KOPT-K1 (cell line): Measurements from ENCODE around the gene FOXC2.

Experiments used
- H3K27ac ChIP-seq: fragments of 200-600 bp; sonication (generic); 2 replicates; pipeline ENCODE4 v1.5.1; 2016; ENCODE audit warnings: antibody characterized with exemption, mild to moderate bottlenecking, low read depth, low read length; ENCODE audit not compliant: poor library complexity, severe bottlenecking
- H3K36me3 ChIP-seq: fragments of 200-600 bp; sonication (generic); 2 replicates; pipeline ENCODE4 v1.5.1; 2017; ENCODE audit warnings: antibody characterized with exemption, mild to moderate bottlenecking, low read length, moderate library complexity; ENCODE audit not compliant: insufficient read depth
- H3K9me3 ChIP-seq: fragments of 200-600 bp; sonication (generic); 2 replicates; pipeline ENCODE4 v1.5.1; 2017; ENCODE audit warnings: antibody characterized with exemption, low read length, mild to moderate bottlenecking; ENCODE audit not compliant: insufficient read depth, poor library complexity, severe bottlenecking

The FOXC2 gene

GRCh38 chr16:86566601-86566965 lies at the start of gene FOXC2:
FOXC2 (plus strand) TSS chr16:86566829; CDS start chr16:86567336, 507 bp downstream.
- Histone ChIP-seq H3K36me3 (no peaks in the 10 kb centered on the region), H3K27ac (no peak within 1 kb of the TSS), H3K9me3 (no peaks in the 10 kb centered on the region)

- H3K27ac ChIP-seq = no peak overlapping the region
- no peaks in the 10 kb centered on the region for H3K9me3 ChIP-seq
- H3K36me3 ChIP-seq = no peaks in the 10 kb centered on the region
These were observed 49.6 kb upstream of the FOXC2 start for GRCh38 chr16:86517033-86517432.

GRCh38 chr16:86517652-86518258 lies 48.9 kb upstream of the FOXC2 start:
- no peaks in the 10 kb centered on the region for H3K9me3 ChIP-seq
- no peak overlapping the region for H3K27ac ChIP-seq
- no peaks in the 10 kb centered on the region for H3K36me3 ChIP-seq

GRCh38 chr16:86519007-86519648 lies 47.5 kb upstream of the FOXC2 start:
- Histone ChIP-seq H3K9me3 (no peaks in the 10 kb centered on the region), H3K27ac (no peak overlapping the region), H3K36me3 (no peaks in the 10 kb centered on the region)

- Histone ChIP-seq H3K9me3 (no peaks in the 10 kb centered on the region), H3K36me3 (no peaks in the 10 kb centered on the region), H3K27ac (no peak overlapping the region)
These were observed 46.8 kb upstream of the FOXC2 start for GRCh38 chr16:86519649-86520316.

GRCh38 chr16:86520317-86521210 lies 46.1 kb upstream of the FOXC2 start:
- H3K9me3 ChIP-seq = no peaks in the 10 kb centered on the region
- H3K36me3 ChIP-seq = no peaks in the 10 kb centered on the region
- no peak overlapping the region for H3K27ac ChIP-seq

- no peaks in the 10 kb centered on the region for H3K36me3 ChIP-seq
- H3K27ac ChIP-seq = no peak overlapping the region
- H3K9me3 ChIP-seq = no peaks in the 10 kb centered on the region
These were observed 45.1 kb upstream of the FOXC2 start for GRCh38 chr16:86521236-86522197.

GRCh38 chr16:86522634-86523033 lies 44.0 kb upstream of the FOXC2 start:
- no peaks in the 10 kb centered on the region for H3K36me3 ChIP-seq
- no peaks in the 10 kb centered on the region for H3K9me3 ChIP-seq
- H3K27ac ChIP-seq = no peak overlapping the region

- Histone ChIP-seq H3K27ac (no peak overlapping the region), H3K36me3 (no peaks in the 10 kb centered on the region), H3K9me3 (no peaks in the 10 kb centered on the region)
These were observed 43.4 kb upstream of the FOXC2 start for GRCh38 chr16:86523166-86523740.

- H3K27ac ChIP-seq = no peak overlapping the region
- no peaks in the 10 kb centered on the region for H3K9me3 ChIP-seq
- H3K36me3 ChIP-seq = no peaks in the 10 kb centered on the region
These were observed 42.6 kb upstream of the FOXC2 start for GRCh38 chr16:86524029-86524428.

GRCh38 chr16:86525696-86526095 lies 40.9 kb upstream of the FOXC2 start:
- no peaks in the 10 kb centered on the region for H3K9me3 ChIP-seq
- H3K36me3 ChIP-seq = no peaks in the 10 kb centered on the region
- H3K27ac ChIP-seq = no peak overlapping the region

- Histone ChIP-seq H3K27ac (no peak overlapping the region), H3K36me3 (no peaks in the 10 kb centered on the region), H3K9me3 (no peaks in the 10 kb centered on the region)
These were observed 39.3 kb upstream of the FOXC2 start for GRCh38 chr16:86527366-86527765.

- Histone ChIP-seq H3K36me3 (no peaks in the 10 kb centered on the region), H3K9me3 (no peaks in the 10 kb centered on the region), H3K27ac (no peak overlapping the region)
These were observed 38.3 kb upstream of the FOXC2 start for GRCh38 chr16:86528061-86528929.
